Trophoblast cell (in vitro differentiated cells and primary cell): ENCODE measurements around the gene KCNK5.

Source experiments
- DNase-seq, 2 donors: peaks; one replicate each; pipeline ENCODE4 v3.0.0-alpha.2; 2016
- H2AFZ ChIP-seq: 2 replicates; pipeline ENCODE4 v1.6.1; 2013; ENCODE audit warnings: low read length, moderate library complexity, mild to moderate bottlenecking; ENCODE audit not compliant: insufficient read depth, poor library complexity
- H2AK5ac ChIP-seq: 2 replicates; pipeline ENCODE4 v1.6.1; 2013; ENCODE audit warnings: mild to moderate bottlenecking, low read length
- H2BK120ac ChIP-seq: 2 replicates; pipeline ENCODE4 v1.6.1; 2013; ENCODE audit warnings: low read length, mild to moderate bottlenecking, moderate library complexity; ENCODE audit not compliant: insufficient read depth, poor library complexity
- H2BK12ac ChIP-seq: 2 replicates; pipeline ENCODE4 v1.6.1; 2013; ENCODE audit warnings: mild to moderate bottlenecking, low read length, moderate library complexity
- H2BK5ac ChIP-seq: 2 replicates; pipeline ENCODE4 v1.6.1; 2013; ENCODE audit warnings: low read length, low read depth, moderate library complexity, mild to moderate bottlenecking; ENCODE audit not compliant: poor library complexity
- H3K14ac ChIP-seq: 2 replicates; pipeline ENCODE4 v1.6.1; 2013; ENCODE audit warnings: mild to moderate bottlenecking, low read length
- H3K18ac ChIP-seq: 2 replicates; pipeline ENCODE4 v1.6.1; 2013; ENCODE audit warnings: mild to moderate bottlenecking, low read length
- H3K23ac ChIP-seq: 2 replicates; pipeline ENCODE4 v1.6.1; 2013; ENCODE audit warnings: low read length
- H3K27ac ChIP-seq: 2 replicates; pipeline ENCODE4 v1.5.1; 2013; ENCODE audit warnings: low read depth, mild to moderate bottlenecking, inconsistent platforms, low read length, moderate library complexity
- H3K27me3 ChIP-seq: 2 replicates; pipeline ENCODE4 v1.6.1; 2013; ENCODE audit warnings: inconsistent platforms, mild to moderate bottlenecking, low read length, moderate library complexity; ENCODE audit not compliant: insufficient read depth
- H3K36me3 ChIP-seq, 2 experiments: 1 replicate in 1 of 2; 2 replicates in 1 of 2; pipeline ENCODE4 v1.6.1; 2013; ENCODE audit warnings: low read length in 2 of 2, mild to moderate bottlenecking in 2 of 2, moderate library complexity in 1 of 2; ENCODE audit not compliant: insufficient read depth in 2 of 2, control insufficient read depth in 1 of 2
- H3K4ac ChIP-seq: 2 replicates; pipeline ENCODE4 v1.6.1; 2013; ENCODE audit warnings: low read depth, mild to moderate bottlenecking, low read length, moderate library complexity
- H3K4me1 ChIP-seq, 2 experiments: 1 replicate in 1 of 2; 2 replicates in 1 of 2; pipeline ENCODE4 v1.6.1; 2013; ENCODE audit warnings: low read length in 2 of 2, mild to moderate bottlenecking in 2 of 2, moderate library complexity in 1 of 2; ENCODE audit not compliant: insufficient read depth in 2 of 2, control insufficient read depth in 1 of 2
- H3K4me2 ChIP-seq: 2 replicates; pipeline ENCODE4 v1.6.1; 2013; ENCODE audit warnings: inconsistent platforms, mild to moderate bottlenecking, low read length, moderate library complexity
- H3K4me3 ChIP-seq: 2 replicates; pipeline ENCODE4 v1.5.1; 2013; ENCODE audit warnings: mild to moderate bottlenecking, low read depth, low read length, inconsistent platforms
- H3K79me1 ChIP-seq: one replicate; pipeline ENCODE4 v1.6.1; 2013; ENCODE audit warnings: low read length
- H3K79me2 ChIP-seq: 2 replicates; pipeline ENCODE4 v1.6.1; 2013; ENCODE audit warnings: low read length, mild to moderate bottlenecking; ENCODE audit not compliant: control insufficient read depth, insufficient read depth, poor library complexity
- H3K9ac ChIP-seq: 2 replicates; pipeline ENCODE4 v1.6.1; 2013; ENCODE audit warnings: mild to moderate bottlenecking, low read length
- H3K9me3 ChIP-seq: 2 replicates; pipeline ENCODE4 v1.6.1; 2013; ENCODE audit warnings: low read depth, mild to moderate bottlenecking, control low read depth, inconsistent platforms, low read length; ENCODE audit not compliant: insufficient read depth
- H4K12ac ChIP-seq: 2 replicates; pipeline ENCODE4 v1.6.1; 2013; ENCODE audit warnings: low read depth, mild to moderate bottlenecking, low read length, moderate library complexity
- H4K8ac ChIP-seq: 2 replicates; pipeline ENCODE4 v1.6.1; 2013; ENCODE audit warnings: low read depth, mild to moderate bottlenecking, low read length, moderate library complexity
- H4K91ac ChIP-seq: one replicate; pipeline ENCODE4 v1.6.1; 2013; ENCODE audit warnings: low read depth, mild to moderate bottlenecking, low read length, moderate library complexity
- WGBS: extraction: QIAGEN DNeasy Blood & Tissue Kit; methylation state at CpG from one replicate; pipeline ENCODE4 v1.1.7; 2013; ENCODE audit warnings: missing lambda C conversion rate; ENCODE audit not compliant: insufficient read length, insufficient coverage; ENCODE audit errors: extremely low coverage; 5-methylcytosine and 5-hydroxymethylcytosine counted together

The KCNK5 gene

GRCh38 chr6:39193201-39193791 lies 36.0 kb downstream of the KCNK5 start:
- Histone ChIP-seq H3K23ac (no peak overlapping the region), H3K36me3 (no peaks in the 10 kb centered on the region), H3K4ac (no peak overlapping the region), H3K4me1 (peaks cover 21 to 28% of the 10 kb centered on the region in 2 experiments), H4K12ac (no peak overlapping the region), H2AFZ (no peak overlapping the region), H3K27ac (no peak overlapping the region), H4K91ac (no peak overlapping the region), H3K18ac (no peak overlapping the region), H2AK5ac (no peak overlapping the region), H3K27me3 (no peaks in the 10 kb centered on the region), H3K9ac (no peak overlapping the region), H3K4me3 (no peak overlapping the region), H2BK12ac (peak overlapping the region; percentile 19), H2BK120ac (no peak overlapping the region), H3K4me2 (no peak overlapping the region), H4K8ac (no peak overlapping the region), H3K79me1 (no peaks in the 10 kb centered on the region), H3K79me2 (no peaks in the 10 kb centered on the region), H2BK5ac (no peak overlapping the region), H3K9me3 (peaks cover 2% of the 10 kb centered on the region), H3K14ac (no peak overlapping the region)
- no peak for DNase-seq
- WGBS, result no CpG with 5 or more reads among the region's 2 CpGs

- Histone ChIP-seq H2AK5ac (no peak overlapping the region), H2BK12ac (no peak overlapping the region), H3K4me3 (no peak overlapping the region), H3K79me2 (no peaks in the 10 kb centered on the region), H2BK5ac (no peak overlapping the region), H3K27ac (no peak overlapping the region), H4K12ac (no peak overlapping the region), H2BK120ac (no peak overlapping the region), H3K27me3 (no peaks in the 10 kb centered on the region), H3K14ac (no peak overlapping the region), H3K18ac (no peak overlapping the region), H3K36me3 (no peaks in the 10 kb centered on the region), H3K9me3 (peaks cover 2% of the 10 kb centered on the region), H3K9ac (no peak overlapping the region), H3K79me1 (no peaks in the 10 kb centered on the region), H3K4me1 (peaks cover 21 to 28% of the 10 kb centered on the region in 2 experiments), H3K23ac (no peak overlapping the region), H4K91ac (no peak overlapping the region), H2AFZ (no peak overlapping the region), H3K4me2 (no peak overlapping the region), H3K4ac (no peak overlapping the region), H4K8ac (no peak overlapping the region)
- DNase-seq, result no peak
- WGBS, result no CpG with 5 or more reads among the region's 6 CpGs
Observed at GRCh38 chr6:39192736-39193135, 36.5 kb downstream of the KCNK5 start.

GRCh38 chr6:39191236-39191930 lies 37.9 kb downstream of the KCNK5 start:
- H3K4me1 ChIP-seq, result peaks cover 16 to 17% of the 10 kb centered on the region in 2 experiments
- no peaks in the 10 kb centered on the region for H3K79me2 ChIP-seq
- no peak overlapping the region for H3K4ac ChIP-seq
- no peak overlapping the region for H2AFZ ChIP-seq
- no peak overlapping the region for H4K12ac ChIP-seq
- H3K14ac ChIP-seq, result no peak overlapping the region
- H3K9ac ChIP-seq, result no peak overlapping the region
- H2BK120ac ChIP-seq, result no peak overlapping the region
- no peak for DNase-seq
- no peak overlapping the region for H2AK5ac ChIP-seq
- no peak overlapping the region for H2BK12ac ChIP-seq
- no peak overlapping the region for H2BK5ac ChIP-seq
- H3K27me3 ChIP-seq, result no peaks in the 10 kb centered on the region
- H3K18ac ChIP-seq, result no peak overlapping the region
- WGBS, result no CpG with 5 or more reads among the region's 23 CpGs
- H3K4me3 ChIP-seq, result no peak overlapping the region
- no peak overlapping the region for H3K23ac ChIP-seq
- no peaks in the 10 kb centered on the region for H3K79me1 ChIP-seq
- no peak overlapping the region for H4K8ac ChIP-seq
- H3K27ac ChIP-seq, result no peak overlapping the region
- no peak overlapping the region for H4K91ac ChIP-seq
- H3K36me3 ChIP-seq, result no peaks in the 10 kb centered on the region
- H3K4me2 ChIP-seq, result no peak overlapping the region
- H3K9me3 ChIP-seq, result peaks cover 2% of the 10 kb centered on the region

- no peak overlapping the region for H3K4ac ChIP-seq
- no peak overlapping the region for H2AFZ ChIP-seq
- H2BK120ac ChIP-seq, result no peak overlapping the region
- no peak overlapping the region for H2AK5ac ChIP-seq
- H3K18ac ChIP-seq, result no peak overlapping the region
- no peak overlapping the region for H3K4me2 ChIP-seq
- no CpG with 5 or more reads among the region's 21 CpGs for WGBS
- no peak overlapping the region for H4K91ac ChIP-seq
- no peaks in the 10 kb centered on the region for H3K79me2 ChIP-seq
- H2BK5ac ChIP-seq, result no peak overlapping the region
- no peak overlapping the region for H4K8ac ChIP-seq
- no peak overlapping the region for H3K27ac ChIP-seq
- H3K23ac ChIP-seq, result no peak overlapping the region
- DNase-seq, result no peak
- no peak overlapping the region for H2BK12ac ChIP-seq
- no peak overlapping the region for H3K14ac ChIP-seq
- no peaks in the 10 kb centered on the region for H3K27me3 ChIP-seq
- H3K9ac ChIP-seq, result no peak overlapping the region
- H3K79me1 ChIP-seq, result no peaks in the 10 kb centered on the region
- H3K4me3 ChIP-seq, result no peak overlapping the region
- H4K12ac ChIP-seq, result no peak overlapping the region
- H3K9me3 ChIP-seq, result peaks cover 2% of the 10 kb centered on the region
- H3K36me3 ChIP-seq, result no peaks in the 10 kb centered on the region
- H3K4me1 ChIP-seq, result peaks cover 15% of the 10 kb centered on the region in 2 experiments
Observed at GRCh38 chr6:39190545-39191235, 38.6 kb downstream of the KCNK5 start.
